ENCODE measurements around the gene OXSR1. TPM values are rescaled to one million over a fixed set of nuclear protein-coding genes. Genes with fewer than 3 reads are reported as not detected.

The OXSR1 gene
- polyA plus RNA-seq, 2 of the 4 experiments (the other 2 are of a cell fraction) = 30.2 to 44.0 TPM

GRCh38 chr3:38267662-38268061 is 102.3 kb downstream of the OXSR1 start (continued):
- TF ChIP-seq HOXB13 (CRISPR knock-in tag; IDR thresholded peaks at IDR 0.05; ENCODE audit: low read depth) = no peak
- TF ChIP-seq, protein P1, sequence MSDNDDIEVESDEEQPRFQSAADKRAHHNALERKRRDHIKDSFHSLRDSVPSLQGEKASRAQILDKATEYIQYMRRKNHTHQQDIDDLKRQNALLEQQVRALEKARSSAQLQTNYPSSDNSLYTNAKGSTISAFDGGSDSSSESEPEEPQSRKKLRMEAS (IDR thresholded peaks at IDR 0.05) = no peak

DNA sequence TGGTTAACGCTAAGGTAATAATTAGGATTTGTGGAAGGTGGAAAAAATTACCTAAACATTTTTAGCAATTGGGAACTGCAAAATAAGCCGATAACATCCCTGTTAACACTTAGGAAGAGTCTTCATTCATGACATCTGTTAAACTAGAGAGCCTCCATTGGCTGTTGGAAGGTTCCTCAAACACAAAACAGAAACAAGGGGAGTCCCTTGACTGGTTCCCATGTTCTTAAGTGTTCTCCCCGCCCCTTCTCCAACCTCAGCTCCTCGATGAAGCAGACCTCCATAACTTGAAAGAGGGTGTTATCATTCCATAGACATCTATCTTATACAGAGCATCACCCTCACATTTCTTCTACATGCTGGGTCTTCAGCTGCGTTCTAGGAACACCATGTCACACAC is 102.8 kb downstream of the OXSR1 start:
- FAIRE-seq = no peak
- Histone ChIP-seq H3K4me3 (no peak overlapping the region), H3K4me2 (no peak overlapping the region), H3K27ac (no peak overlapping the region), H3K9me3 (no peaks in the 10 kb centered on the region), H3K4me1 (no peaks in the 10 kb centered on the region)
- WGBS (ENCODE audit: missing lambda C conversion rate) = 71% methylated on average over 5 of the region's 5 CpGs
- no peak for DNase-seq (ENCODE audit: low read depth in 1 of 2, low spot score in 1 of 2)
- TF ChIP-seq RARB (CRISPR knock-in tag; IDR thresholded peaks at IDR 0.05) (no peak), GATA3 (IDR thresholded peaks at IDR 0.05; ENCODE audit: borderline replicate concordance) (no peak), KDM5A (IDR thresholded peaks at IDR 0.05) (no peak), SREBF2 (IDR thresholded peaks at IDR 0.05) (no peak), EHF (CRISPR knock-in tag; IDR thresholded peaks at IDR 0.05) (no peak), TFCP2L1 (CRISPR knock-in tag; IDR thresholded peaks at IDR 0.05) (no peak)
- TF ChIP-seq, protein P2, sequence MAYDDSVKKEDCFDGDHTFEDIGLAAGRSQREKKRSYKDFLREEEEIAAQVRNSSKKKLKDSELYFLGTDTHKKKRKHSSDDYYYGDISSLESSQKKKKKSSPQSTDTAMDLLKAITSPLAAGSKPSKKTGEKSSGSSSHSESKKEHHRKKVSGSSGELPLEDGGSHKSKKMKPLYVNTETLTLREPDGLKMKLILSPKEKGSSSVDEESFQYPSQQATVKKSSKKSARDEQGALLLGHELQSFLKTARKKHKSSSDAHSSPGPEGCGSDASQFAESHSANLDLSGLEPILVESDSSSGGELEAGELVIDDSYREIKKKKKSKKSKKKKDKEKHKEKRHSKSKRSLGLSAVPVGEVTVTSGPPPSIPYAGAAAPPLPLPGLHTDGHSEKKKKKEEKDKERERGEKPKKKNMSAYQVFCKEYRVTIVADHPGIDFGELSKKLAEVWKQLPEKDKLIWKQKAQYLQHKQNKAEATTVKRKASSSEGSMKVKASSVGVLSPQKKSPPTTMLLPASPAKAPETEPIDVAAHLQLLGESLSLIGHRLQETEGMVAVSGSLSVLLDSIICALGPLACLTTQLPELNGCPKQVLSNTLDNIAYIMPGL (CRISPR knock-in tag; IDR thresholded peaks at IDR 0.05; ENCODE audit: borderline replicate concordance) = no peak
- ATAC-seq = no peak
- CTCF ChIA-PET = no interaction called here
- POLR2A ChIA-PET = no interaction called here

- no peak for TF ChIP-seq ELK1 (IDR thresholded peaks at IDR 0.05; ENCODE audit: low read depth, low read length)
- no peak for TF ChIP-seq RAD21 (conservative IDR thresholded peaks at IDR 0.05 in 1 of 2, IDR thresholded peaks at IDR 0.05 in 1 of 2)
- TF ChIP-seq BCL3 (IDR thresholded peaks at IDR 0.05) = no peak
- Histone ChIP-seq H3K27ac (no peak overlapping the region), H3K9me3 (no peaks in the 10 kb centered on the region), H3K4me1 (no peaks in the 10 kb centered on the region), H3K4me3 (no peak overlapping the region), H3K4me2 (no peak overlapping the region)
- WGBS (ENCODE audit: missing lambda C conversion rate) = 90% methylated on average over 1 of the region's 1 CpG
- FAIRE-seq (no peak), DNase-seq (ENCODE audit: low read depth in 1 of 2, low spot score in 1 of 2) (no peak), ATAC-seq (no peak)
- POLR2A ChIA-PET = no interaction called here
- CTCF ChIA-PET = no interaction called here
These were observed 103.2 kb downstream of the OXSR1 start for GRCh38 chr3:38268522-38268921.

- ChIA-PET CTCF (interaction anchor here (0.6 to 0.9 kb wide), 2 partner anchors 28 to 110 kb away, joined by 3 to 5 read pairs; no protein-coding TSS in a partner anchor), POLR2A (no interaction called here)
- 77% methylated on average over 3 of the region's 3 CpGs for WGBS (ENCODE audit: missing lambda C conversion rate)
- Histone ChIP-seq H3K4me2 (no peak overlapping the region), H3K27ac (no peak overlapping the region), H3K4me3 (no peak overlapping the region), H3K9me3 (no peaks in the 10 kb centered on the region), H3K4me1 (no peaks in the 10 kb centered on the region)
- DNase-seq (ENCODE audit: low read depth in 1 of 2, low spot score in 1 of 2) (no peak), FAIRE-seq (no peak), ATAC-seq (no peak)
- TF ChIP-seq CBX8 (IDR thresholded peaks at IDR 0.05) (no peak), BHLHE40 (IDR thresholded peaks at IDR 0.05; ENCODE audit: low read depth, low read length) (no peak), HOXB5 (CRISPR knock-in tag; IDR thresholded peaks at IDR 0.05) (no peak), RARB (CRISPR knock-in tag; IDR thresholded peaks at IDR 0.05) (no peak), RCOR1 (IDR thresholded peaks at IDR 0.05; ENCODE audit: low read depth, low read length) (no peak), ZSCAN20 (CRISPR knock-in tag; IDR thresholded peaks at IDR 0.05) (no peak), FOSB (CRISPR knock-in tag; IDR thresholded peaks at IDR 0.05) (no peak), KDM5A (IDR thresholded peaks at IDR 0.05) (no peak), JUNB (IDR thresholded peaks at IDR 0.05) (no peak), HES2 (IDR thresholded peaks at IDR 0.05) (no peak), ZNF302 (CRISPR knock-in tag; IDR thresholded peaks at IDR 0.05) (no peak)
These were observed 105.3 kb downstream of the OXSR1 start for GRCh38 chr3:38270606-38271005.
